Right lobe of liver (tissue), 4 donors: Measurements from ENCODE around the gene CPM.

Source experiments
- CTCF ChIP-seq, 4 donors: fragments of 200-600 bp in 3 of 4; fragments of 450-650 bp in 1 of 4; IDR thresholded peaks; one replicate each; pipeline versions ENCODE4 v1.5.1 to v1.8.0; 2016 to 2022; ENCODE audit warnings: antibody characterized with exemption in 4 of 4, mild to moderate bottlenecking in 2 of 4
- POLR2A ChIP-seq: fragments of 450-650 bp; IDR thresholded peaks from one replicate; pipeline ENCODE4 v1.6.1; 2017; ENCODE audit warnings: antibody characterized with exemption, mild to moderate bottlenecking
- donor health status: DM: no; HTN: no; CAD: no.
- donor health status: DM: no; HTN: no; CAD: no.
- donor health status: DM: no; HTN: yes; CAD: no.

- TF ChIP-seq POLR2A, result peak; percentile 91
- peak in 1 of 4 donors; percentile 15 for TF ChIP-seq CTCF (IDR thresholded peaks at IDR 0.05)
These were observed 124.4 kb downstream of the CPM start for GRCh38 chr12:68808388-68809189.
